NCI-H1436 (cell line): ENCODE data around the gene RSPH3.
A peak's percentile ranks its signal among the peaks of the same experiment; 100 is the strongest.
"Not testable (repeated sequence)": the region's sequence is repeated elsewhere in the genome, so short reads cannot be mapped to it uniquely, and the experiment has no call there.

Experiments
- DNase-seq: peaks from one replicate; lab custom pipeline; 2025; lab: John Stamatoyannopoulos, UW

Gene RSPH3

GRCh38 chr6:158999666-159000403 lies at the start of gene RSPH3:
Gene RSPH3 (minus strand): TSS chr6:159000202. CDS start chr6:158999550, 652 bp downstream.
- peak; percentile 93 for DNase-seq

GRCh38 chr6:159047891-159048685 lies 48.1 kb upstream of the RSPH3 start:
- DNase-seq: no peak

GRCh38 chr6:159045801-159046200 lies 45.8 kb upstream of the RSPH3 start:
- DNase-seq: no peak

GRCh38 chr6:159044899-159045727 lies 45.1 kb upstream of the RSPH3 start, which contains the start of gene TAGAP:
Gene TAGAP (minus strand): TSS chr6:159044991. CDS start chr6:159044146, 845 bp downstream.
- no peak for DNase-seq

- no peak for DNase-seq
Observed at GRCh38 chr6:159043947-159044346, 43.9 kb upstream of the RSPH3 start.

- DNase-seq: no peak
Observed at GRCh38 chr6:159043251-159043650, 43.2 kb upstream of the RSPH3 start.

- DNase-seq: no peak
Observed at GRCh38 chr6:159042826-159043181, 42.8 kb upstream of the RSPH3 start.

- DNase-seq: peak; percentile 74
Observed at GRCh38 chr6:159042003-159042825, 42.2 kb upstream of the RSPH3 start.

- no peak for DNase-seq
Observed at GRCh38 chr6:159041181-159041580, 41.2 kb upstream of the RSPH3 start.

GRCh38 chr6:159039885-159040258 lies 39.9 kb upstream of the RSPH3 start:
- DNase-seq: no peak

- no peak for DNase-seq
Observed at GRCh38 chr6:159038914-159039884, 39.2 kb upstream of the RSPH3 start.

GRCh38 chr6:159038318-159038717 lies 38.3 kb upstream of the RSPH3 start:
- DNase-seq: not testable (repeated sequence)

GRCh38 chr6:159037756-159038290 lies 37.8 kb upstream of the RSPH3 start:
- DNase-seq: no peak

- DNase-seq: no peak
Observed at GRCh38 chr6:159036673-159037072, 36.7 kb upstream of the RSPH3 start.

GRCh38 chr6:159035891-159036290 lies 35.9 kb upstream of the RSPH3 start:
- DNase-seq: no peak

- DNase-seq: no peak
Observed at GRCh38 chr6:159033160-159034049, 33.4 kb upstream of the RSPH3 start.

- DNase-seq: no peak
Observed at GRCh38 chr6:159031846-159032245, 31.8 kb upstream of the RSPH3 start.

GRCh38 chr6:159030168-159030567 lies 30.2 kb upstream of the RSPH3 start:
- DNase-seq: no peak

GRCh38 chr6:159025224-159025623 lies 25.2 kb upstream of the RSPH3 start:
- DNase-seq: not testable (repeated sequence)
